GM21723 (cell line): ENCODE results near the gene ZBTB47.

Source experiments
- ATAC-seq: cut with Tn5 transposase; IDR thresholded peaks from one replicate; pipeline ENCODE4 v1.9.1; 2021; ENCODE audit warnings: mild to moderate bottlenecking, moderate library complexity; ENCODE audit not compliant: unreplicated experiment

Gene ZBTB47

GRCh38 chr3:42664438-42664803 lies 10.9 kb downstream of the ZBTB47 start:
- ATAC-seq, result no peak

GRCh38 chr3:42665050-42665878 lies 11.8 kb downstream of the ZBTB47 start:
- no peak for ATAC-seq

- no peak for ATAC-seq
Measured at GRCh38 chr3:42666022-42666421, 12.5 kb downstream of the ZBTB47 start.

GRCh38 chr3:42666577-42666998 lies 13.1 kb downstream of the ZBTB47 start:
- no peak for ATAC-seq

GRCh38 chr3:42667096-42667522 lies 13.6 kb downstream of the ZBTB47 start:
- no peak for ATAC-seq

- no peak for ATAC-seq
Measured at GRCh38 chr3:42667523-42668412, 14.3 kb downstream of the ZBTB47 start.

GRCh38 chr3:42668413-42668760 lies 14.9 kb downstream of the ZBTB47 start:
- no peak for ATAC-seq

GRCh38 chr3:42668793-42669217 lies 15.3 kb downstream of the ZBTB47 start:
- ATAC-seq, result no peak

GRCh38 chr3:42670051-42670576 lies 16.6 kb downstream of the ZBTB47 start:
- no peak for ATAC-seq

GRCh38 chr3:42670670-42671069 lies 17.2 kb downstream of the ZBTB47 start:
- ATAC-seq, result no peak

GRCh38 chr3:42672515-42672914 lies 19.0 kb downstream of the ZBTB47 start:
- ATAC-seq, result no peak

- no peak for ATAC-seq
Measured at GRCh38 chr3:42673082-42673481, 19.6 kb downstream of the ZBTB47 start.

GRCh38 chr3:42674146-42674545 lies 20.6 kb downstream of the ZBTB47 start:
- ATAC-seq, result no peak

GRCh38 chr3:42675909-42676308 lies 22.4 kb downstream of the ZBTB47 start:
- ATAC-seq, result no peak

GRCh38 chr3:42678447-42678846 lies 24.9 kb downstream of the ZBTB47 start:
- ATAC-seq, result no peak

- no peak for ATAC-seq
Measured at GRCh38 chr3:42680271-42680670, 26.8 kb downstream of the ZBTB47 start.

GRCh38 chr3:42680806-42681205 lies 27.3 kb downstream of the ZBTB47 start:
- no peak for ATAC-seq

- no peak for ATAC-seq
Measured at GRCh38 chr3:42681361-42682038, 28.0 kb downstream of the ZBTB47 start.

GRCh38 chr3:42682301-42683070 lies 29.0 kb downstream of the ZBTB47 start:
- no peak for ATAC-seq

GRCh38 chr3:42683875-42684598 lies 30.5 kb downstream of the ZBTB47 start:
- no peak for ATAC-seq
